Prostate gland (tissue), 2 donors: ENCODE data around the gene LATS2. TPM values are rescaled to one million over a fixed set of nuclear protein-coding genes. Genes with fewer than 3 reads are reported as not detected.

Experiments used
- DNase-seq: peaks from one replicate; pipeline ENCODE4 v3.0.0-alpha.2; 2019; ENCODE audit warnings: low spot score
- H3K27ac ChIP-seq, 2 donors: fragments of 200-600 bp; sonication (generic); 2 replicates each; pipeline ENCODE4 v1.5.1; 2017 to 2019
- H3K27me3 ChIP-seq: fragments of 200-600 bp; sonication (generic); replicated peaks from 2 replicates; pipeline ENCODE4 v1.5.1; 2019; ENCODE audit not compliant: insufficient read depth
- H3K36me3 ChIP-seq, 2 donors: fragments of 200-600 bp; sonication (generic); 1 replicate in 1 of 2; 2 replicates in 1 of 2; pipeline versions ENCODE4 v1.5.1 to v1.8.1; 2017 to 2019
- H3K4me1 ChIP-seq: fragments of 200-600 bp; sonication (generic); replicated peaks from 2 replicates; pipeline ENCODE4 v1.5.1; 2019
- H3K4me3 ChIP-seq, 2 donors: fragments of 200-600 bp; sonication (generic); 2 replicates each; pipeline ENCODE4 v1.5.1; 2017 to 2019
- H3K9me3 ChIP-seq: fragments of 200-600 bp; sonication (generic); 2 replicates; pipeline ENCODE4 v1.5.1; 2017
- POLR2A ChIP-seq: fragments of 450-650 bp; IDR thresholded peaks from one replicate; pipeline ENCODE4 v1.6.1; 2016; ENCODE audit warnings: antibody characterized with exemption, mild to moderate bottlenecking
- POLR2AphosphoS5 ChIP-seq: sonication (generic); formaldehyde crosslinking; IDR thresholded peaks from one replicate; pipeline ENCODE4 v1.6.1; 2017; ENCODE audit warnings: antibody characterized with exemption
- WGBS: methylation state at CpG from one replicate; pipeline ENCODE4 v1.1.5; 2018; 5-methylcytosine and 5-hydroxymethylcytosine counted together
- intact Hi-C: fragments of 100-400 bp; cut with DNase I; formaldehyde crosslinking; loops from one replicate; pipeline ENCODE4 v1.14.2; 2022
- total RNA-seq, 2 donors: library from RNA; depleted of rRNA; stranded (reverse); fragments of >200 nt; gene quantifications; one replicate each; pipeline ENCODE4 v1.1.0, GENCODE V29; 2016
- TF ChIP-seq, protein P1 (sequence below), 4 experiments: fragments of 200-600 bp in 2 of 4; fragments of 450-650 bp in 2 of 4; sonication (generic) in 2 of 4; IDR thresholded peaks; 1 replicate in 3 of 4; 2 replicates in 1 of 4; pipeline ENCODE4 v1.5.1; 2016 to 2019; ENCODE audit warnings: antibody characterized with exemption in 4 of 4, mild to moderate bottlenecking in 2 of 4, moderate library complexity in 2 of 4

The LATS2 gene
- total RNA-seq, 2 donors from 2014 or later = 22.0 to 27.4 TPM

DNA sequence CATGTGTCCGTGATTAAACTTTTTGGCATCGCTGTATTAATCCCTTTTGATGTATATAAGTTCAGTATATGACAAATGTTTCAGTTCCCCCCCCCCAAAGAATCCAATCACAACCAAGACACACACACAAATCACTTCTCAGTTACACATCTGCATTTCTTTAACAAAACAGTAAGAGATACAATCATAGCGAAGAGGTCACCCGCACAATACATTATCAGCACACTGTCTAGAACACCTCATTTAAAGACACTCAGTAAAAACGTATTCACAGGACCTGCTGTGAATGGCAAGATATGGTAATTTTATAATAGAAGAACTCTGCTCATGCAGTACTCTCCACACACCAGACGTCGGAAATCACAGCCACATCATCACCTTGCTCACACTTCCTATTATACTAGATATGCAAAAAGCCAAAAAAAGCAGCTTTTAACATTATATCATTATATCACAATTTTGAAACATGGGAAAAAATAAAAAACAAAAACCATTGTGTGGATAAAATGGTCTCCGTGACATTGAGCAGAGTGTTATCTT, 87.4 kb downstream of the LATS2 start:
- Histone ChIP-seq H3K27ac (no peak overlapping the region), H3K36me3 (peaks cover 0 to 7% of the 10 kb centered on the region in 2 donors), H3K4me1 (no peaks in the 10 kb centered on the region), H3K27me3 (no peaks in the 10 kb centered on the region), H3K9me3 (no peaks in the 10 kb centered on the region), H3K4me3 (no peak overlapping the region)
- intact Hi-C loops = no loop called here
- WGBS = 86% methylated on average over 8 of the region's 8 CpGs
- TF ChIP-seq, protein P1, sequence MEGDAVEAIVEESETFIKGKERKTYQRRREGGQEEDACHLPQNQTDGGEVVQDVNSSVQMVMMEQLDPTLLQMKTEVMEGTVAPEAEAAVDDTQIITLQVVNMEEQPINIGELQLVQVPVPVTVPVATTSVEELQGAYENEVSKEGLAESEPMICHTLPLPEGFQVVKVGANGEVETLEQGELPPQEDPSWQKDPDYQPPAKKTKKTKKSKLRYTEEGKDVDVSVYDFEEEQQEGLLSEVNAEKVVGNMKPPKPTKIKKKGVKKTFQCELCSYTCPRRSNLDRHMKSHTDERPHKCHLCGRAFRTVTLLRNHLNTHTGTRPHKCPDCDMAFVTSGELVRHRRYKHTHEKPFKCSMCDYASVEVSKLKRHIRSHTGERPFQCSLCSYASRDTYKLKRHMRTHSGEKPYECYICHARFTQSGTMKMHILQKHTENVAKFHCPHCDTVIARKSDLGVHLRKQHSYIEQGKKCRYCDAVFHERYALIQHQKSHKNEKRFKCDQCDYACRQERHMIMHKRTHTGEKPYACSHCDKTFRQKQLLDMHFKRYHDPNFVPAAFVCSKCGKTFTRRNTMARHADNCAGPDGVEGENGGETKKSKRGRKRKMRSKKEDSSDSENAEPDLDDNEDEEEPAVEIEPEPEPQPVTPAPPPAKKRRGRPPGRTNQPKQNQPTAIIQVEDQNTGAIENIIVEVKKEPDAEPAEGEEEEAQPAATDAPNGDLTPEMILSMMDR (IDR thresholded peaks at IDR 0.05) = no peak
- TF ChIP-seq POLR2A = no peak
- TF ChIP-seq POLR2AphosphoS5 = no peak
- no peak for DNase-seq

GRCh38 chr13:20972731-20973130, 88.7 kb downstream of the LATS2 start:
- TF ChIP-seq, protein P1 (IDR thresholded peaks at IDR 0.05) = no peak
- TF ChIP-seq POLR2AphosphoS5 (no peak), POLR2A (no peak)
- H3K36me3 ChIP-seq = peaks cover 0 to 7% of the 10 kb centered on the region in 2 donors
- DNase-seq = no peak
- no peaks in the 10 kb centered on the region for H3K9me3 ChIP-seq
- H3K27ac ChIP-seq = no peak overlapping the region
- 94% methylated on average over 2 of the region's 2 CpGs for WGBS
- H3K4me3 ChIP-seq = no peak overlapping the region
- intact Hi-C loops = no loop called here
- H3K4me1 ChIP-seq = no peaks in the 10 kb centered on the region
- H3K27me3 ChIP-seq = no peaks in the 10 kb centered on the region

DNA sequence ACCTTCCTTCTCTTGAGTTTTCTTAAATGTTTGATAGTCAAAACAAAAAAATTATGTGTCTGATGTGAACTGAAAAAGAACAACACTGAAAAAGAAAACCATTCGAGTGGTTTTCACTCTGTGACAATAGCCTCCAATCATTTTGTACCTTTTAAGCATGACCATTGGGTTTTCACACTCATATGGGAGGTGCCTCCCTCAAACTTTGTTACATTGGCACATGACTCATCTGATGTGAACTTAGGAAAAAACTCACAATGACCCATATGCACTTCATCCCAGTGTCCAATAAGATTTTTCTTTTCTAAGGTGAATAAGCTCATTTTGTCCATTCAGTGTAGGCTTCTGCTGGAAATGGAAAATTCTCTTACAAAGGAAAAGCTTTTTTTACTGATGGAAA, 92.2 kb downstream of the LATS2 start:
- TF ChIP-seq, protein P1 (IDR thresholded peaks at IDR 0.05) = no peak
- no peak for TF ChIP-seq POLR2AphosphoS5
- TF ChIP-seq POLR2A = no peak
- H3K27ac ChIP-seq = no peak overlapping the region
- H3K4me1 ChIP-seq = no peaks in the 10 kb centered on the region
- H3K9me3 ChIP-seq = no peaks in the 10 kb centered on the region
- no peaks in the 10 kb centered on the region for H3K36me3 ChIP-seq
- H3K4me3 ChIP-seq = no peak overlapping the region
- intact Hi-C loops = no loop called here
- DNase-seq = no peak
- WGBS = 82% methylated on average over 1 of the region's 1 CpG
- H3K27me3 ChIP-seq = no peaks in the 10 kb centered on the region

GRCh38 chr13:20968745-20969144, 92.6 kb downstream of the LATS2 start:
- 70% methylated on average over 2 of the region's 2 CpGs for WGBS
- Histone ChIP-seq H3K27ac (no peak overlapping the region), H3K4me1 (no peaks in the 10 kb centered on the region), H3K9me3 (no peaks in the 10 kb centered on the region), H3K4me3 (no peak overlapping the region), H3K27me3 (no peaks in the 10 kb centered on the region), H3K36me3 (no peaks in the 10 kb centered on the region)
- intact Hi-C loops = no loop called here
- no peak for TF ChIP-seq POLR2A
- no peak for TF ChIP-seq POLR2AphosphoS5
- TF ChIP-seq, protein P1 (IDR thresholded peaks at IDR 0.05) = no peak
- DNase-seq = no peak

DNA sequence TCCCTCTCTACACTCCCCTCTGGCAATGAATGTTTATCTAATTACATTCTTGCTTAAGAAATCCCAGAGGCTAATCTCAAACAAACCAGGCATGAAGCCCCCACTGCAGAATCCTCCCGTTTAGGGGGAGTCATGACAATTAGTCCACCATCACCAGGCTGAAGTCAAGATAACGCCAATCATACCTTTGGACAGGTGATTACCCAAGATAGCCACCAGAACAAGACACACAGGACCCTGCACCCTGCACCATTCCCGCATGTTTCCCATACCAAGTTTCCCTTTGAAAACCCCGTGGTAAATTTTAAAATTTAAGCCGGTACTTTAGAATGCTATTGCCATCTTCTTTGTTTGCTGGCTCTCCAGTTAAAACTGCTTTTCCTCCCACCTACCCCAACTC, 94.0 kb downstream of the LATS2 start:
- intact Hi-C loops = no loop called here
- no peaks in the 10 kb centered on the region for H3K27me3 ChIP-seq
- no peak overlapping the region for H3K27ac ChIP-seq
- 71% methylated on average over 5 of the region's 5 CpGs for WGBS
- no peak overlapping the region for H3K4me3 ChIP-seq
- H3K36me3 ChIP-seq = no peaks in the 10 kb centered on the region
- no peak for DNase-seq
- H3K4me1 ChIP-seq = no peaks in the 10 kb centered on the region
- no peaks in the 10 kb centered on the region for H3K9me3 ChIP-seq
- TF ChIP-seq, protein P1 (IDR thresholded peaks at IDR 0.05) = no peak
- TF ChIP-seq POLR2AphosphoS5 (no peak), POLR2A (no peak)
